ENCODE results near the gene NCOA1.

- TF ChIP-seq POLR2A (IDR thresholded peaks at IDR 0.05; ENCODE audit: low read length): peak; percentile 53
- TF ChIP-seq GATA1 (IDR thresholded peaks at IDR 0.05; ENCODE audit: low read depth, low read length): no peak
These were observed 8.6 kb upstream of the NCOA1 start for GRCh38 chr2:24482251-24482971.
